Measurements from ENCODE around the gene SLC27A4.
"Not testable (repeated sequence)": the region's sequence is repeated elsewhere in the genome, so short reads cannot be mapped to it uniquely, and the experiment has no call there.

The SLC27A4 gene

DNA sequence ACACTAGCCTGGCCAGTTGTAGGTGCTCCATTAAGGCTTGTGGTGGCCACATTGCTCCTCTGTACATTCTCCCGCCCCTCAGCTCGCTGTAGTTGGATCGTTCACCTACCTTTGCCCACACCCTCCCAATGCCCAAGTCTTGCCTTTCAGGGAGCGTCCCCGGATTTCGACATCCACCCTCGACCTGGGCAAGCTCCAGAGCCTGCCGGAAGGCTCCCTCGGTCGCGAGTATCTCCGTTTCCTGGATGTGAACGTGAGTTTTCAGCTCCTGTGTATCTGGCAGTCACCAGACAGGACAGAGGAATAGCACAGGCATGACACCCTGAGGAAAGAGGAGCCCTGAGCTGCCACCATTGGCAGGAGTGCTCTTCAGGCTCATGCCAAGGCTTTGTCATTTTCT, 14.7 kb upstream of the SLC27A4 start:
- DNase-seq = no peak

DNA sequence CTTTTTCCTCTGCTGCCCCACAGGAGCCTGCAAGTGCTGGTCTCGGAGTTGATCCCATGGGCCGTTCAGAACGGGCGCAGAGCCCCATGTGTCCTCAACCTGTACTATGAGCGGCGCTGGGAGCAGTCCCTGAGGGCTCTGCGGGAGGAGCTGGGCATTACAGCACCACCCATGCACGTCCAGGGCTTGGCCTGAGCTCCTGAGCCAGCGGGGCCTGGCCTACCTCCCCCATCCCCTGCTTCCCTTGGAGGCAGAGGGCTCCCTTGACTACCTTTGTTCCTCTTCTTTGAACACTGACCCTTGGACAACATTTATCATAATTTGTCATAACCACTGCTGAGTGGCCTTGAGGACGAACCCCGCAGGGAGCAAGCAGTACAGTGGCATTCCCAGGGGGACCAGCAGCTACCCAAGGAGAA, 6.9 kb upstream of the SLC27A4 start:
- DNase-seq = no peak

DNA sequence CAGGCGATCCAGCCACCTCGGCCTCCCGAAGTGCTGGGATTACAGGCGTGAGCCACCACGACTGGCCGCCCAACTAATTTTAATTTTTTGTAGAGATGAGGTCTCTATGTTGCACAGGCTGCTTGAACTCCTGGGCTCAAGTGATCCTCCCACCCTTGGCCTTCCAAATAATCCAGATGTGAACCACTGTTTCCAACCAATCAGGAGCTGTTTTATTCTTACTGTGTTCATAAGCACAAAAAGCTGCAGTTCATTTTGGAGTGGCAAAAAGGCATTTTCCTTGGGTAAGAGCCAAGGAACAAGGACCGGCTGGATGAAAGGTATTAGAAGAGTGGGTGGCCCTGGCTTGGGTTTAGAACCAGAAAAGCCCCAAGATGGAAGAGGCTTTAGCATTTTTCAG, 5.2 kb upstream of the SLC27A4 start:
- no peak for DNase-seq

DNA sequence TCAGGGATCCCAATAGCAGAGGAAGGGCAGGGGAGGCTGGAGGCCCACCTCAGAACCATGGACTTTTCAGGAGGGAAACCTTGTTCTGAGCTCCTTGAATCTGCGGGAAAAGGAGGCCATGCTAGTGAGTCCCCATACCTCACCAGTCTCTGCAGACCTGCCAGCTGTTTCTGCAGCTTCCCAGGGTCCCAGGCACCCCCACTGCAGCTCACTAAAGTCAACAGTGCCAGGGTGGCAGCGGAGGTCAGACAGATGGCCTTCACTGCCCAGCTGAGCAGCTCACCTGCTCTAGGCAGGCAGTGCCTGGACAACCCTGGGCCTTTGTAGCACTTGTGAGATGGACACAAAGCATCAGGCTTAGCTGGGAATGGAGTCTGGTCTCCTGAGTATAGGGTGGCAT, 4.4 kb upstream of the SLC27A4 start:
- no peak for DNase-seq

DNA sequence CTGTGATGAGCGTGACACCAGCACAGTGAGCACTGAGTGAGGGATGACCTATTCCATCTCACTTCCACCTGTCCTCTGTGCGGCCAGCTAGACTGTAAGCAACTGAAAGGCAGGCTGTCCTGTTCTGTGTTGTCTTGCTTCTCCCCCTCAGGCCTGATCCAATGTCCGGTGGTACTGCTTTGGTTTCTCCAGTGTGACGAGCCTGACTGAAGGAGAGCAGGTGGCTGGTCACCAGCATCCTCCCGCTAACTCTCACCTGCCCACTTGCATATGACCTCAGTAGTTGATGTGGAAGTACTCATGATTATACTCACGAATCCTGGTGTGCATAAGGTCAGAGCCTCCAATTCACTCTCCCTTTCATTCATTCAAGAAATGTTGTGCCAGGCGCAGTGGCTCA, 2.4 kb upstream of the SLC27A4 start:
- no peak for DNase-seq

DNA sequence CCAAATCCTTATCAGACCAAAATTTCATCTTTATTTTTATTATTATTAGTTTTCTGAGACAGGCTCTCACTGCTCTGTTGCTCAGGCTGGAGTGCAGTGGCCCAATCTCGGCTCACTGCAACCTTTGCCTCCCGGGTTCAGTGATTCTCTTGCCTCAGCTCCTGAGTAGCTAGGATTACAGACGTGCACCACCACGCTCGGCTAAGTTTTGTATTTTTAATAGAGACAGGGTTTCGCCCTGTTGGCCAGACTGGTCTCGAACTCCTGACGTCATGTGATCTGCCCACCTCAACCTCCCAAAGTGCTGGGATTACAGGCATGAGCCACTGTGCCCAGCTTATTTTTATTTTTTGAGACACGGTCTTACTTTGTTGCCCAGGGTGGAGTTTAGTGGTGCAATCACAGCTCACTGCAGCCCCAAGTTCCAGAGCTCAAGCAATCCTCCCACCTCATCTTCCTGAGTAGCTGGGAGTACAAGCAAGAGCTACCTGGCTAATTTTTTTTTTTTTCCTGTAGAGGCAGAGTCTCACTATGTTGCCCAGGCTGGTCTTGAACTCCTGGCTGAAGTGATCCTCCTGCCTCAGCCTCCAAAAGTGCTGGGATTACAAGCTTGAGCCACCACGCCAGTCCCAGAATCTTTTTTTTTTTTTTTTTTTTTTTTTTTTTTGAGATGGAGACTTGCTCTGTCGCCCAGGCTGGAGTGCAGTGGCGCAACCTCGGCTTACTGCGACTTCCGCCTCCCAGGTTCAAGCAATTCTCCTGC, 1.3 kb upstream of the SLC27A4 start:
- not testable (repeated sequence) for DNase-seq

DNA sequence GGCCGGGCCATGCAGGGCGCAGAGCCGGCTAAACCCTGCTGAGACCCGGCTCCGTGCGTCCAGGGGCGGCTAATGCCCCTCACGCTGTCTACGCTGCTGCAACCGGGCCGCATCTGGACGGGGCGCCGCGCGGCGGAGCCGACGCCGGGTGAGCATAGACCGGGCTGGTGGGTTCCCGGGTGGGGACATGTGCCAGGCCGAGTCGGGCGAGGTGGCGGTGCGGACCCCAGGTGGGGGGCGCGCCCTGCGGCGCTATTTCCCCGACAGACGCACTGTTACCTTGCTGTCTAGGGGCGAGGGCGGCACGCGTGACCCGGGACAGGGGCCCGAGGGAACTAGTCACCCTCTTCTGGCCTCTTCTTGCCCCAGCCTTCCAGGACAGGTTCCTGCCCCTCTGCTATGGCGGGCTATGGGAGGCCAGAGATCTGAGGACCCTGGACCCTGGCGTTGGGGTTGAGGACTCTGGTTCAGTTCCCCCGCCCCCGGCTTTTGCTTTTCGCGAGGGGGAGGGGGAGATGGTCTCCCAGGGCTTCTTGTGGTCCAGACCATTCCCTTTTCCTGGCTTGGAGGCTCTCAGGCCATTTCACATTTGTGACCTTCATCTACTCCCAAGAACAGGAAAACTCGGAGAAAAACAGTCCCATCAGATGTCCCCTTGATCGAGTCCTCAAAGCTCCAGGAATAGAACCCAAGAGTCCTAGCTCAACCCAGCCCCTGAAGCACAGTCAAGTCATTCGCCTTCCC, 536 bp downstream of the SLC27A4 start:
- DNase-seq = no peak

DNA sequence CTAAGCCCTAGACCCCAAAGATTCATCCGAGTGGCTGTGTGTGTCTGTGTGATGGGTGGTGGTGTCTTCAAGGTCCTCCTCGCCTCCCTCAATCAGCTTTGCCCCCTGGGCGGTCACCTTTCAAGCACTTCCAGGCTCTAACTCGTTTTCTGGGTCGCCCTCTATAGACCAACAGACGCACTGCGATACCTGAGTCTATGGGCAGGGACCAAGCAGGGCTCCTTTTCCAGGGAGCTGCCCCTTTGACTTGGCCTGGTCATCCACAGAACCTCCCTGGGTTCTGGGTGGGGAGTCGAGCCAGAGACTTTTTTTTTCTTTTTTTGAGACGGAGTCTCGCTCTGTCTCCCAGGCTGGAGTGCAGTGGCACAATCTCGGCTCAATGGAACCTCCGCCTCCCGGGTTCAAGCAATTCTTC, 1.1 kb downstream of the SLC27A4 start:
- DNase-seq = peak; percentile 12

DNA sequence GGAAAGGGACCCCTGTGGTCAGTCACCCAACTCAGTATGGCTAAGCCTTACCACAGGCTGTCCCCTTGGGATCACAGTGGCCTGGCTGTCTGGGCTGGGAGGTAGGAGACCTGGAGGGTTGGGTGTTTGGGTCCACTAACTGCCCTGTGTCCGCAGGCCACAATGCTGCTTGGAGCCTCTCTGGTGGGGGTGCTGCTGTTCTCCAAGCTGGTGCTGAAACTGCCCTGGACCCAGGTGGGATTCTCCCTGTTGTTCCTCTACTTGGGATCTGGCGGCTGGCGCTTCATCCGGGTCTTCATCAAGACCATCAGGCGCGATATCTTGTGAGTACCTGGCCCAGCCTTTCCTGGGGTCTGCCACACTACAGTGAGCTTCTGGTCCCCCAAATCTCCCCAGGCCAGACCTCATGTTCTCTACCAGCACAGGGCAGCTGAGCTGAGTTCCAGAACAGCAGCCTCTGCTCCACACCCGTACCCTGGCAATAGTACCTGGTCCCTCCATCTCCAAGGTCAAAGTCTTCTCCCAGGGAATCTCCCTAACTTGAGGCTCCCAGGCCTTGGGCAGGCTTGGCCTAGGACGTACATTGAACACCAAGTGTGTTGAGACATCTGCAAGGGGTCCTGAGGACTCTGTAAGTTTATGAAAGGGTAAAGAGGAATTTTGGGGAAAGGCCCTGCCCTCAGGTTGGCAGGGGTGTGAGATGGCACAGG, 2.8 kb downstream of the SLC27A4 start:
- no peak for DNase-seq

DNA sequence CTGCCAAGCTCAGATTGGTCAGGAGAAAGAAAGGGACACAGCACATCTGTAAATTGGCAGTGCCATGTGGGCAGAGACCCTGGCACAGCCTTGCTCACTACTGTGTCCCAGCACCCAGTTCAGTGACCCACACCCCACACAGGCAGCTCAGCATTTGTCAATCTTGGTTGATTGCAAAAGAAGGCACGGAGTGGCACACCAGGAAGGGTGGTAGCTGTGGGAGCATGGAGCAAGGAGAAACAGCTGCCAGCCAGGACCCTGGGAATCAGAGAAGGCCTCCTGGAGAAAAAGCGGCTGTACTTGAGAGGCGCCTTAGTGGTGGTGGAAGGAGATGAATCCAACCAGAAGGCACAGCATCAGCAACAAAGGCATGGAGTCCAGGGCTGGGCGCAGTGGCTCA, 3.5 kb downstream of the SLC27A4 start:
- DNase-seq = no peak

DNA sequence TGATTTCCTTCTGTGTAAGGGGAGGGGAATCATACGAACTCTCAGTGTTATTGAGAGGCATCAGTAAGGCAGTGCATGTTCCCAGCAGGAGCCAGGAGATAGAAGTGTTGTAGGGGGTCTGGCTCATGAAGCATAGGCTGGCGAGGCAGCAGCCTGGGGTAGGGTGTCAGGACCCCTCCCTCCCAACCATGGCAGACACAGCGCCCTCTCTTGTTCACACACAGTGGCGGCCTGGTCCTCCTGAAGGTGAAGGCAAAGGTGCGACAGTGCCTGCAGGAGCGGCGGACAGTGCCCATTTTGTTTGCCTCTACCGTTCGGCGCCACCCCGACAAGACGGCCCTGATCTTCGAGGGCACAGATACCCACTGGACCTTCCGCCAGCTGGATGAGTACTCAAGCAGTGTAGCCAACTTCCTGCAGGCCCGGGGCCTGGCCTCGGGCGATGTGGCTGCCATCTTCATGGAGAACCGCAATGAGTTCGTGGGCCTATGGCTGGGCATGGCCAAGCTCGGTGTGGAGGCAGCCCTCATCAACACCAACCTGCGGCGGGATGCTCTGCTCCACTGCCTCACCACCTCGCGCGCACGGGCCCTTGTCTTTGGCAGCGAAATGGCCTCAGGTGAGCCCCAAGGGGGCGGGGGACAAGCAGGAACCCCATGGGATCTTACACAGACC, 4.7 kb downstream of the SLC27A4 start:
- no peak for DNase-seq

DNA sequence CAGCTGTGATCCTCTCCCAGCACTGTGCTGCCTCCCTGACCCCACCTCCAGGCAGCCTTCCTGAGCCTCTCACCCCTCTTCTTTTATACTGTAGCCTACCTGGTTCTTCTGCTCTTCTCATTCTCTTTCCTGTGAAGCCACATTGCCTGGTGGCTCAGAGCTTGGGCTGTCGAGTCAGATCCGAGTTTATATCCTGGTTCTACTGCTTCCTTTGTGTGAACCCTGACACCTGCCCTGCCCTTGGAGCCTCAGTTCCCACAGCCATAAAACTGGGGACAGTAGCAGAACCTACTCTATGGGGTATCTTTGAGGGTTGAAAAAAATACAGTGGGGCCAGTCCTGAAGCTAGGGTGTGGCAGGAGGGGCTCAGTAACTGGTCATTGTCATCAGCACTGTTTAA, 8.8 kb downstream of the SLC27A4 start:
- DNase-seq = no peak

DNA sequence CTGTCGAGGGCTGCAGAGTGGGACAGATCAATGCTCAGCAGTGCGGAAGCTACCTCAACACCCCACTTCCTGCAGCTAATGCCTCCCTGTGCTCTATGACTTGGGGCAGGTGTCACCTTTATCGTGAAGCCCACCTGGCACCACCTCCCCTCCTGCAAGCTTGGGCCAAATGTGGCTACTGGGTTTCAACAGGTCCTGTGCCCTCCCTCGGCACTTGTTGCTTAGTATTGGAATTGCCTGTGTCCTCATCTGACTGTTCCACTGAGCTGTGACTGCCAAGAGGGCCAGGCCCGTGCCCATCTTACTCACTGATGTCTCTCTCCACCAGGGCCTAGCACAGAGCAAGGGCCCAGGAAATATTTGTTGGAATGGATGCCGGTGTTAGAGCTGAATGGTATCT, 9.4 kb downstream of the SLC27A4 start:
- DNase-seq = no peak

DNA sequence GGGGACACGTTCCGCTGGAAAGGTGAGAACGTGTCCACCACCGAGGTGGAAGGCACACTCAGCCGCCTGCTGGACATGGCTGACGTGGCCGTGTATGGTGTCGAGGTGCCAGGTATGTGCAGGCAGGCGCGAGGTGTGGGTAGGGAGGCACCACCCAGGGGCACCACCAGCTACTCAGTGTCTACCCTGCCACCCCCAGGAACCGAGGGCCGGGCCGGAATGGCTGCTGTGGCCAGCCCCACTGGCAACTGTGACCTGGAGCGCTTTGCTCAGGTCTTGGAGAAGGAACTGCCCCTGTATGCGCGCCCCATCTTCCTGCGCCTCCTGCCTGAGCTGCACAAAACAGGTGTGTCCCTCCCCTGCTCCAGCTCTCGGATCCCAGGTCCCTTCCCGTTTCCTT, 15.1 kb downstream of the SLC27A4 start:
- no peak for DNase-seq

DNA sequence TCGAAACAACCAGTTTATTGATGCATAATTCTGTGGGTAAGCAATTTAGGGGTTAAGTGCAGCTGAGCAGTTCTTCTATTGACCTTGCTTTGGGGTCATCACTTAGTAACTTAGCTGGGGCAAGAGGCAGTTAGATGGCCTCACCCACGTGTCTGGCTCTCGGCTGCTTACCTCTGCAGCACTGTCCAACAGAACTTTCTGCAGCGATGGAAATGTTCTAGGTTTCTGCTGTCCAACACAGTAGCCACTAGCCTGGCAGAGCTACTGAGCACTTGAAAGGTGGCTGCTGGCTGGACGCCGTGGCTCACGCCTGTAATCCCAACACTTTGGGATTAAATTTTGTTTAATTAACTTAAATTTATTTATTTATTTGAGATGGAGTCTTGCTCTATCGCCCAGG, 17.8 kb downstream of the SLC27A4 start:
- DNase-seq = no peak

DNA sequence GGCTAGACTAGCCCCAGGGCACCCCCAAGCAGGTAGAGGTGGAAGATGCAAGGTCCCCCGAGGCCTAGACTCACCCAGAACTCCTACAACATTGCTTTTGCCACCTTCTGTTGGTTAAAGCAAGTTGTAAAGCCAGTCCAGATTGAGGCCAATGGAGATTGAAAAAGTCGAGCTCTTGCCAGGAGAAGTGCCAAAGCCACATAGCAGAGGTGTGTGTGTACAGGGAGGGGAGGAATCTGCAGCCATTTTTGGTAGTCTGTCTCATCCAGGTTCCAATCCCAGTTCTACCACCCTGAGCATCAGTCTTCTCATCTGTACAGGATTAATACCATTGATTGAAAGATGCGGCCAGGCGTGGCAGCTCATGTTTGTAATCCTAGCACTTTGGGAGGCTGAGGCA, 18.5 kb downstream of the SLC27A4 start:
- no peak for DNase-seq

DNA sequence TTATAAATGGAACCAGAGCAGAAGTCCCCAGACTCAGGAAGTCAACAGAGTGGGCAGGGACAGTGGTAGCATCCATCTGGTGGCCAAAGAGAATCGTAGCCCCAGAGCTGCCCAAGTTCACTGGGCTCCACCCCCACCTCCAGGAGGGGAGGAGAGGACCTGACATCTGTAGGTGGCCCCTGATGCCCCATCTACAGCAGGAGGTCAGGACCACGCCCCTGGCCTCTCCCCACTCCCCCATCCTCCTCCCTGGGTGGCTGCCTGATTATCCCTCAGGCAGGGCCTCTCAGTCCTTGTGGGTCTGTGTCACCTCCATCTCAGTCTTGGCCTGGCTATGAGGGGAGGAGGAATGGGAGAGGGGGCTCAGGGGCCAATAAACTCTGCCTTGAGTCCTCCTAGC, 20.5 kb downstream of the SLC27A4 start:
- DNase-seq = no peak

DNA sequence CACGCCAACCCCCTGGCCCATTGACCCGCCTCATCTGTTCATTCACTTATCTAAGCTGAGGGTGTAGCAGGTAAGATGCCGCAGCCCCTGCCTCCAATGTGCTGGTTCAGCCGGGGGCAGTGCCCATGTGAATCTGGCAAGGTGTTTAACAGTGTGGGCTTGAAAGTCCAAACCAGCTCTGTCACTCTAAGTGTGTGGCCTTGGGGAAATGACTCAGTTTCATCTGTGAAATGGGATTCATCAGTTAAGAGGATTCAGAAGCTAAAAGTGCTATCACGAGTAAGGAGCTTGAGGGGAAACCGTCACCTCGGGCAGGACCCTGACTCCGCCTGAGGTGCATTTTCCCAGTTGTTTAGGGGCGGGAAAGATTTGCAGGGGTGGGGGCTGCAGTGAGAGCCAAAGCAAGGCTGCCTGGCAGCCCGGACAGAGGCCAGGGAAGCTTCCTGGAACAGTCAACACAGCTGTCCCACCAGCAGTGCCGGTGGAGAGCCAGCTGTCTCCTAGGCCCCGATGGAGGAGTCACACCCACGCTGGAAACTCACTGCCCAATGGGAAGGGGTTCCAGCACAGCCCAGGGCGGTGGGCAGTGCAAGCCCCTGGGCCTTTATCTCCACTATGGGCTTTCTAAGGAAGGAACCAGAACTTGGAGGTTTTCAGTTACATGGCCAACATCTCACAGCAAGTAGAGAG, 21.1 kb downstream of the SLC27A4 start:
- DNase-seq = no peak

DNA sequence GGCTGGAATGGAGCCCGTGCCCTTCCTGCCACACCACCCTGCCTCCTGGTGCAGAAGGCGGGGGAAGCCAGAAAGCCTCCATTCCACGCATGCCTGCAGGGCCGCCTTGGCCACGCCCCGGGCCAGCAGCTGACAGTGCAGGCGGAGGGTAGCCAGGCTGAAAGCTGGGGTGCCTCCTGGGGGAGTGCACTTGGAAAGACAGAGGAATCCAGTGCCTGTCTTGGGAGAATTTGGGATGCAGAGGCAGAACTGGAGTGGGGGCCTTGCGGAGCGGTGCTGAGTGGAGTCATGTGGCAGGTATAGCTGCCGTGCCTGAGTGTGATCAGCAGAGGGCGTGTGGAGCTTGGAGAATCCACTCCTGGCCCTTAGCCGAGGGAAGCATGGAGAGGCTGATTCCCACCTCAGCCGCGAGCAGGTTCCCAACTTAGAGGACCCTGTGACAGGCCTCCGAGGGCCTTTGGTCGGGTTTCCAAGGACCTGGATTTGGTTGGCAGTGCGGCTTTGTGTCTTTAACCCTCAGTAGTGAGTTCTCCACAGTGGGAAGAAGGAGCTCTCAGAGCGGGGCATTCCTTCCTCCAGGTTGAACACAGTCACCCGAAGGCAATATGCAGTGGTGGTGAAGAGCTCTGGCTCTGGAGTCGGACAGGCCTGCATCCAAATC, 21.8 kb downstream of the SLC27A4 start:
- peak; percentile 86 for DNase-seq

DNA sequence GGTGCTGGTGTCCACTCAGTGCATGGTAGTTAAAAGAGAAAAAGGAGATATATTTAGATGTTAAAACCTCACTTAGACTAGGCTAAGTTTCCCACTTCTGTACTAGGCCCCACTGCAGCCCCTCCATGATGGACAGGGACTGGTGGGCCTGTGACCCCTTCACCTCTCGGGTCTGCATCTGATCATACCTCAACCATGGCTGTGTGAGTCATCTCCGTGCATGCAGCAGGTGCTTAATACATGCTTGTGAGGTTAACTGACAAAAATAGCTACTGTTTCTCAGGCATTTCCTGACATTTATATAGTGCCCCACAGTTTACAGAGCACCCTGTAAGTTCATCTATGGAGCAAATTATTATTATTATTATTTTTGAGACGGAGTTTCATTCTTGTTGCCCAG, 22.4 kb downstream of the SLC27A4 start:
- DNase-seq = no peak

DNA sequence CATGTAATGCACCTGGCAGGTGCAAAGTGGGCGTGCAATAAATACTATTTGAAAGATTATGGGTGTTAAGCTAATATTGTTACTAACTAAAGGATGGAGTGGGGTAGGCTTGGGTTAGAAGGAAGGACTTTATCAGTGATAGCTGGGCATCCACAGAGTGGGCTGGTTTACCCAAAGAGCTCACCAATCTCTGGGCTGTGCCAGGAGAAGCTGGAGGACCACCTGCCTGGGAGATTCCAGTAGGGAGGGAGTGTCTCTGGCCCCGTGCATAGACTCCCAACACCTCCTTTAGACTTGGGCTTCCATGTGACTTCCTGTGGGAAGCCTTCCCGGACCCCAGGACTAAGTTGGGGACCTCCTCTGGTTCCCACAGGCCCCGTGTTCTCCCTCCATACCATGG, 25.2 kb downstream of the SLC27A4 start:
- no peak for DNase-seq

DNA sequence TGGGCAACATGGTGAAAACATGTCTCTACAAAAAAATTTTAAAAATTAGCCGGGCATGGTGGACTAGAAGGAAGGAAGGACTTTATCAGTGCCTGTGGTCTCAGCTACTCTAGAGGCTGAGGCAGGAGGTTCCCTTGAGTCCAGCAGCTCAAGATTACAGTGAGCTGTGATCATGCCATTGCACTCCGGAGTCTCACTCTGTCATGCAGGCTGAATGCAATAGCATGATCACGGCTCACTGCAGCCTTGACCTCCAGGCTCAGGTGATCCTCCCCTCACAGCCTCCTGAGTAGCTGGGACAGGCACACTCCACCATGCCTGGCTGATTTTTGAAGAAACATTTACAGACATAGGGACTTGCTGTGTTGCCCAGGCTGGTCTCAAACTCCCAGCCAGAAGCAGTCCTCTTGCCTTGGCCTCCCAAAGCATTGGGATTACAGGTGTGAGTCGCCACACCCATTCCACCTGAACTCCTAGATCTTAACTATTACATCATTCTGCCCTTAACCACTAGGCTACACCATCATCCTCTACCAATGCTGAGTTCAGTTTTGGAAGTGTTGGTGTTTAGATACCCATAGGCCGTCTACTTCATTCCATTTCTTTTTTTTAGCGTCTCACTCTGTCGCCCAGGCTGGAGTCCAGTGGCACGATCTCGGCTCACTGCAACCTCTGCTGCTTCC, 28.8 kb downstream of the SLC27A4 start:
- DNase-seq = no peak
